Measurements from ENCODE around the gene TTPAL.
A peak's percentile ranks its signal among the peaks of the same experiment; 100 is the strongest.

Gene TTPAL

GRCh38 chr20:44502968-44503367 is 27.3 kb downstream of the TTPAL start:
- no peak for DNase-seq

GRCh38 chr20:44504402-44505307 is 29.0 kb downstream of the TTPAL start:
- DNase-seq, result no peak

- no peak for DNase-seq
These were observed 34.1 kb downstream of the TTPAL start for GRCh38 chr20:44509762-44510161.

GRCh38 chr20:44513871-44514270 is 38.2 kb downstream of the TTPAL start:
- no peak for DNase-seq

- no peak for DNase-seq
These were observed 40.8 kb downstream of the TTPAL start for GRCh38 chr20:44516491-44516890.

DNA sequence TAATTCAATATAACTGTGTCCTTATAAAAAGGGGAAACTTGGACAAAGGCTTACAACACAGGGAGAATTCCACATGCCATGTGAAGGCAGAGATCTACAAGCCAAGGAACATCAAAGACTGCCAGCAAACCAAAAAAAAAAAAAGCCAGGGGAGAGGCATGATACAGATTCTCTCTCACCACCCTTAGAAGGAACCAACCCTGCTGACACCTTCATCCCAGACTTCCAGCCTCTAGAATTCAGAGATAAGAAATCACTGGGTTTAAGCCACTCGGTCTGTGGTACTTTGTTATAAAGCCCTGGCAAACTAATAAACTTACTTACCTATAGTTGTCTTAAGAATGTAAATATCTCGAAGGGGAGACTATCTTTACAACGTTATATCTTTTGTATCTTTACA is 41.8 kb downstream of the TTPAL start:
- no peak for DNase-seq

- DNase-seq, result no peak
These were observed 42.6 kb downstream of the TTPAL start for GRCh38 chr20:44518248-44518647.

GRCh38 chr20:44520881-44521280 is 45.2 kb downstream of the TTPAL start:
- DNase-seq, result no peak

DNA sequence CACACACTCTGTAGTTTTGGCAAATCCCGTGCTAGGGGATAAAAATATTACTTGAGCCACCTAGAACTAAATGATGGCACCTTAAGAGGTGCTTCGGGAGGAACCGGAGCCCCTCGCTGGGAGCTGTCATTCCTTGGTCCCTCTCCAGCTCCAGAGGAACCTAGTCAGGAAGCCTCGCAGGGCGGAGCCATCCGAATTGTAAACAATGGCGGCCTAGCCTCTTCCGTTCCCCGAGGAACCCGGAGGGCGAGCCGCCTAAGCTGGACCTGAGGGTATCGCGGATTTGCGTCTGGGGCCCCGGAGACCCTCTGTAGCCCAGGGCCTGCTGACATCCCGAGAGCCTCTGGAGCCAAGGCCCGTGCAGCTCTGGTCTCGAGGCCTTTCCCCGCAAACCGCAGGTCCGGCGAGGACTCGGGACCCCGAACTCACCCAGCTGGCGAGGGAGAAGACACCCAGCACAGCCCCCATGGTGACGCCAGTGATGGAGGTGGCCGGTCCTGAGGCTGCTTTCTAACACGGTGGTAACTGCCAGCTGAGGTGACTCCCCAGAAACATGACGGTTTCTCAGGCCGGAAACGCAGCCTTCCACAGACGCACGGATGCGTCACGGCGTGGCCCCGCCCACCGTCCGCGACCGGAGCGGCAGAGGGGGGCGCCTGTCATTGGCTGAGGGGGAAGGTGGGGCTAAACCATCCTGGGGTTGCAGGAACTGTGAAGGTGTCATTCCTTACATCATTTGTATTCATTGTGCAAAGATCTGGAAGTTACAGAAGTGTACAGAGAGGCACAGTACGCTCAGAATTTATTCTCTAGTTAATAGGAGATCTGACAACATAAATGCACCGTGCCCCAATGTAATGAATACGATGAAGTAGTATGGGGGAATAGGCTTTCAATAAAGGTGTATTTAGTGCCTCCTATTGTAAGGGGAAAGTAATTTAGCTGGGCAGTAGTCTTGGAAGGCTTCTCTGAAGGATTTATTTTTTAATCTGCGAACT is 46.1 kb downstream of the TTPAL start, which contains the start of gene SERINC3:
Gene SERINC3 (minus strand): TSS at position 587 of the 998 bp plus-strand sequence. CDS start 119 bp downstream, at position 468.
- DNase-seq, result peak; percentile 97

- DNase-seq, result no peak
These were observed 47.2 kb downstream of the TTPAL start for GRCh38 chr20:44522841-44523240.

DNA sequence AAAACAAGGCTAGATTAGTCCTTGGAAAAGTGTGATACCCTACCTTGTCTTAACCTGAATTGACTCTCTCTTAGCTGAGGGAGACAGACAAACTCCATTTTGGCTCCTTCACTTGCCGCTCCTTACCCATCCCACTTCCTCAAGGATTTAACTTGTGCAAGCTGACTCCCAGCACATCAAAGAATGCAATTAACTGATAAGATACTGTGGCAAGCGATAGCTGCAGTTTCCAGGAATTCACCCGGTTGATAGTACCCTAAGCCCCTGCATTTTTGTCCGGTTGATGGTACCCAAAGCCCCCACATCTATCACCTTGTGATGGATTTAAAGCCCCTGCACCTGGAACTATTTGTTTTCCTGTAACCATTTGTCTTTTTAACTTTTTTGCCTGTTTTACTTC is 48.1 kb downstream of the TTPAL start:
- no peak for DNase-seq

- DNase-seq, result no peak
These were observed 50.5 kb downstream of the TTPAL start for GRCh38 chr20:44526129-44526528.

GRCh38 chr20:44527716-44528199 is 52.1 kb downstream of the TTPAL start:
- no peak for DNase-seq

GRCh38 chr20:44528309-44528708 is 52.6 kb downstream of the TTPAL start:
- DNase-seq, result no peak

GRCh38 chr20:44532259-44532980 is 56.7 kb downstream of the TTPAL start:
- DNase-seq, result no peak

- no peak for DNase-seq
These were observed 57.3 kb downstream of the TTPAL start for GRCh38 chr20:44532981-44533331.

DNA sequence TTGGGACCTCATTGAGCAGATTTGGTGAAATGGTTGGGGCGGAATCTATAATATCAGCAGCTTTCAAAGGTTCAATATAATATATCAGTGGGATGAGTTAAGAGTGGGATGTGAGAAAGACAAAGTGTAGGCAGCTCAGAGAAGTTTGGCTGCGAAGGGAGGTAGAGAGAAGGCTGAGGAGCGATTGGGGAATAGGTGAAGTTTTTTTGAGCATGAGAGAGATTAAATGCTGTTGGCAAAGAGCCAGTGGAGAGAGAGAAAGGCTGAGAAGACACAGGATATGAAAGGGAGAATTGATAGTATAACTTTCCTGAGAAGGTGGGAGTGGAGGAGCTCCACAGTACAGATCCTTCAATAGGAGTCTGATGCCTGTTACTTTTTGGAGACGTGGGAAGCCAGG is 58.3 kb downstream of the TTPAL start:
- no peak for DNase-seq

- DNase-seq, result no peak
These were observed 60.5 kb downstream of the TTPAL start for GRCh38 chr20:44536175-44536574.

DNA sequence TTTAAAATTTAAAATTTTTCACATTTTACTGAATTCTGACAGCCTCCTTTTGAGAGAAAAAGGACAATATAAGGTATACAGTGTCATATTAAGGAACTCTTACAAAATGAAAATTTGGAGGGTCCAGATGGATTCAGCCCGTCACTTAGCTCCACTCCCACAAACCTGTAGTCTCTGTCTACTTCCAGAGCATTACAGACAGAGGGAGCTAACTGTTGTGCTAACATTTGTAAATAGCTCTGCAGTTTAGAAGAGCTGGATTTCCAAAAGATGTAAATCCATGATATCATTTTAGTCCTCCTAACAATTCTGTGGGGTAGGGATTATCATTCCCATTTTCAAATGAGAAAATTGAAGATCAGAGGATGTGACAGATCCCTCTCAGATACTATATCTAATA is 62.3 kb downstream of the TTPAL start:
- DNase-seq, result no peak

DNA sequence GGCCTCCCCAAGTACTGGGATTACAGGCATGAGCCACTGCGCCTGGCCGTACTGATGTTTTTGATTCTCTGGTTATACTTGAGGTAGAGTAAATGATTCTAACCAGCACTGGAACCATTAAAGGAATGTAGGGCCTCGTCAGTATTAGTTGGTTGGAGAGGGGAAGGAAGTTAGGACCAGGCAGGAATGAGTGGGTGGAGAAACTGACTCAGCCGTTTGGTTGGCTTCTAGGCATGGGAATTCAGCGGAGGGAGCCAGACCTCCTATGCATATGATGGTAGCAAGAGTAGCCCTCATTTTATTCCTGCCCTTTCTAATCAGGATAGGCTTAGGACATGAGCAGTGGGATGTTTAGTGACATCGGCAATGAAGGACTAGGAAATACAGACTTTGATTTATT is 65.2 kb downstream of the TTPAL start:
- no peak for DNase-seq

GRCh38 chr20:44541992-44542391 is 66.3 kb downstream of the TTPAL start:
- DNase-seq, result no peak

- DNase-seq, result no peak
These were observed 67.2 kb downstream of the TTPAL start for GRCh38 chr20:44542890-44543289.

DNA sequence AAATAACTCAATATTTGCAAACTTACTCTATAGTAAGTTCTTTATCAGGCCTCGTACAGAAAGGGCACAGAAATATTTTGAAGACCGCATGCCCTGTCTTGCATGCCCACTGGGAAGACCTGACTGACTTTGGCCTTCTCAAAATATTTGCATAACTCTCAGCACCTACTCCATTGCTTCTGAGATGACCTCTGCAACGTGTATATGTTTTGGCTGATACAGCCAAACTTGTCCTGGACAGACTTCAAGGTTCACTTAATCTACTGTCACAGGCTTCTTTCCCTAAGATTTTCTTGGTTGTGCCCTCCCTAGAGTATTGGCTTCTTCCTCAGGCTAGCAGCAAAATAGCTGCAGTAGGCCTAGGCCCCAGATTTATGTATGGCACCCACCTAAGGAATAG is 67.7 kb downstream of the TTPAL start:
- DNase-seq, result no peak
